Measurements from ENCODE around the gene NHSL2.

NHSL2 gene

DNA sequence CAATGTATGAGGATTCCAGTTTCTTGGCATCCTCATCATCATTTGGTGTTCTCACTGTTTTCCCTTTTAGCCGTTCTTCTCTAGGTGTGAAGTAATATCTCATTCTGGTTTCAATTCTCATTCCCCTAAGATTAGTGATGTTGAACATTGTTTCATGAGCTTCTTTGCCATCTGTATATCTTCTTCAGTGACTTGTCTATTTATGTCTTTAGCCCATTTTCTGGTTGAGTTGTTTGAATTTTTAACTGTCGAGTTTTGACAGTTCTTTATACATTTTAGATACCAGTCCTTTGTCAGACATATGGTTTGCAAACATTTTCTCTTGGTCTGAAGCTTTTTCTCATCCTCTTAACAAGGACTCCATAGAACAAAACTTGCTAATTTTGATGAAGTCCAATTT lies 101.1 kb downstream of the NHSL2 start:
- DNase-seq, result no peak
- intact Hi-C loops (cut with DNase I), result loop anchor here (10.0 kb wide), 1 partner anchor 53 kb away; no protein-coding TSS in a partner anchor

DNA sequence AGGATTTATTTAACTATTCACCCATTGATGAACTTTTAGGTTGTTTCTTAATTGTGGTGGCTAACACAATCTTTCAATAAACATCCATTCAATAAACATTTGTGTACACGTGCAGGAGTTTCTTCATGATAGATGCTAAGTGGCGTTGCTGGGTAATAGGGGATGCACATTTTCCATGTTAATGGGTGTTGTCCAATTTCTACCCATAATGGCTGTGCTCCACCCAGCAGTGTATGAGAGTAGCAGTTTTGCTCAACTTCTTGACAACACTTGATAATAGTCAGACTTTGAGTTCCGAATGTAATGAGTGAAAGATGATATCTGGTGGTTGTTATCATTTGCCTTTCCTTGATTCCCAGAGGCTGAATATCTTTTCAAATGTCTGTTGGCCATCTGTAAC lies 104.7 kb downstream of the NHSL2 start:
- no peak for DNase-seq
- intact Hi-C loops (cut with DNase I), result loop anchor here (10.0 kb wide), 1 partner anchor 49 kb away; no protein-coding TSS in a partner anchor

DNA sequence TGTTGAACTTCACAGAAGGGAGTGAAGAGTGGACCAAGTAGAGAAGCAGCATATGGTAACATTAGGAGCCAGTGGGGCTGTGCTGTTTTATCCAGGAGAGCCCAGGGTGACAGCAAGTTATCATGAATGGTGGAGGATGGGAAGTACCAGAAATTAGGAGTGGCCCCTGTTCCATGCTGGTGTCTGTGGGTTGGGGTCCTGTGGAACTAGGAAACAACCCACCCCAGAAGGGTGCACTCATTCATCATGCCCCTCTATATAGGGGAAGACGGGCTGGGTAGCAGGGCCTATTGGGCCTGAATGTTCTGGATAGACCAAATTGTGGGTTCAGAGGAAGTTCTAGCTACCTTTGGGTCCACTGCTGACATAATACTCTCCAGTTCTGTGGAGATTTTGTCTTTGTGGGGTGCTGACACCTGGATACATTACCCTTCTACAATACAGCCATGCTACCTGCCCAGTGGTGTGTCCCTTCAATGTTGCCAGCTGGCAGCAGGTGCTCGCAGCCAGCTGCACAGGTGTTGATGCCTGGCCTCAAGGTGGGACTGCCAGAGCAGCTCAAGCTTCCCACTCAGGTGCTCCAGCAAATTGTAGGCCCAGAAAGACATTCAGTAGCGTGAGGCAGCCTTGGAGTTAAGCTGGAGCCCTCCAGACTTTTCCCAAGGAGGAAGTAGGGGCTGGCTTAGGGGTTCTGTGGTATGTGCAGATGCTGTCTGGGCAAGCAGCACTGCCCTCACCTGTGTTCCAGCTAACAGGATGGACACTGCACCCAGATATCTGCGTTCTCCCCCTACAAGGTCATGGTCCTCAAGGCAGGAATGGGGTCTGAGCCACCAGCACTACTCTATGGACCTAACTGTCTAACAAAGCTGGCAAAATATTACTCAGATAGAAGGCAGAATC lies 106.5 kb downstream of the NHSL2 start:
- intact Hi-C loops (cut with DNase I), result loop anchor here (10.0 kb wide), 1 partner anchor 48 kb away; no protein-coding TSS in a partner anchor
- no peak for DNase-seq

DNA sequence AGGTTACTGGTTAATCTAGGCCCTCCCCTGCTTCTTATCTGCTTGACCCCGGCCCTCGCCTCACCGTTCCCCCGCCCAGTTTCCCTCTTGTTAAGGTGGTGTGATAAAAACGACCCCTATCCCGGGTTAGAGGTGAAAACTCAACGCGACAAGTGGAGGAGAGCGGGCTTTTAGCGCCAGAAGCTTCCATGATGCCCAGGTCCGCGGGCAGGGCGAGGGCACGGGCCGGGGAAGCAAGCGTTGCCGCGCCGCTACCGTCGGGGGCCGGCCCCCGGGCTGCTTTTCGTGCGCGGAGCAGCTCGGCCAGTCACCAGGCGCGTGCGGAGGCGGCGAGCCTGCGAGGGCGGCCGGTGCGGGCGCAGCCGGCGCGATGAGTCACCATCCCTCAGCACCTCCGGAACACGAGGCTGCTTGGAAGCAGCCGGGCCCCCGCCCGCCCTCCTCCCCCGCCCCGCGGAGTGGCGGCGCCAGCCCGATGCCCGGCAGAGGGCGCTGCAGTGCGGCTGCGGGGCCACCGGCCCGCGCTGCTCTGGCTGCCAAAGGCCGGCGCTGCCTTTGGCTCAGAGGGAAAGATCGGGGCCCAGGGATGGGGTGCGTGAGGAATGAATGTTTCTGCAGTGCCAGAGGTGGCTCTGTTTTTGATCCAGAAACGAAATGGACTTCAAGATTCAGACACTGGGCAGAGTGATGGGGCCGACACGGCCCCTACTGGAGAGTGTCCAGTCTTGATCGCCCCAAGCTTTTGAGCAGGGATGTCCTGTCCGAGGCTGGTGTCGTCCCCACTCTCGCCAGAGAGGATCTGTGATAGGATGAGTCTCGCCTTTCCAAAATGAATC lies 107.8 kb downstream of the NHSL2 start:
- intact Hi-C loops (cut with DNase I), result loop anchor here (1.0 to 10.0 kb wide), 2 partner anchors 46 to 113 kb away; partner anchors contain the start of gene RTL5
- DNase-seq, result peak; percentile 58 to 97 (median 72)

DNA sequence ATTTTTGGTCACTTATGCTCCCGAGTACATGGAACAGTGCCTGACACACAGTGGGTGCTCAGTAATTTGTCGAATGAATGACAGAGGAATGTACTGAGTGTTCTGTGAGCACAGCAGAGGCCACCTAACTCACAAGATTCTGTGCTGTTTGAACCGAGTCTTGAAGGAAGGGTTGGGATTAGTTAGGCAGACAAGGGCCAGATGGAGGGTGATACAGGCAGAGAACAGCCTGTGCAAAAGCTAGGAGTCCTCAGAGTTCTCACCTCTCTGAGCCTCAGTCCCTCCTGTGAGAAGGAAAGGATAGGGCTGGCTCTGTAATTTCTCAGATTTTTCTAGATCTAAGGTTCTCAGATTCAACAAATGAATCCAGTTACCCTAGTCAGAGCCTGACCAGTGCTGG lies 108.8 kb downstream of the NHSL2 start:
- intact Hi-C loops (cut with DNase I), result loop anchor here (10.0 kb wide), 1 partner anchor 45 kb away; no protein-coding TSS in a partner anchor
- DNase-seq, result no peak

DNA sequence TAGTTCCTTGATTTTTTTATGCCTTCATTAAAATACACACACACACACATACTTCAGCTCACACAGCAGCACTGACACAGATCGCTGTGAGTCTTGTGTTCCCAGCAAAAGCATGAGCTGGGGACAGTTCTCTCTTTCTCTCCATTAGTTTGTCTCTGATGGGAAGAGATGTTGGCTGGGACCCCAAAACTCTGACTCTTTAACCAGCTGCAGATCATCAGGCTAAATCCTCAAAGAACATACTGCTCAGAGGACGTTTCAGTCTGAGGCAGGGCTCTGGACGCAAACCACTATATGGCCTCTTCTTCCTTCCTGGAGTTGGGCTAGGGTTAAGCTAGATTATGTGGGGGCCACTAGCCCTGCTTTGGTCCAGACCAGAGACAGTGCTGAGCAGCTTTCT lies 109.6 kb downstream of the NHSL2 start:
- no peak for DNase-seq
- intact Hi-C loops (cut with DNase I), result no loop called here

DNA sequence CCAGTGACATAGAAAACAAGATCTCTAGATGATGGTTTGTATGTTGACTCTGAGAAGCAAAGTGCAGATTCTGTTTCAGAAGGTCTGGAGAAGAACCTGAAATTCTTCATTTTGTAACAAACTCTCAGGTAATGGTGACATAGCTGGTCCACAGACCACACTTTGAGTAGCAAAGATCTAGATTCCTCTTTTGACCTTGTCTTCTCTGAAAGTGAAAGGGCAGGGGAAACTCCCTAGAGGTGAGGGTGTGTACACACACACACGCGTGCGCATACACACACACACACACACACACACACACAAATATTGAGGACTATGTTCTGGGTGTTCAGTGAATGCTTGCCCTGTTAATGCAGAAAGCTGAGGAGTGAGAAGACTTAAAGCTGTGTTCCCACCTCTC lies 110.1 kb downstream of the NHSL2 start:
- intact Hi-C loops (cut with DNase I), result no loop called here

DNA sequence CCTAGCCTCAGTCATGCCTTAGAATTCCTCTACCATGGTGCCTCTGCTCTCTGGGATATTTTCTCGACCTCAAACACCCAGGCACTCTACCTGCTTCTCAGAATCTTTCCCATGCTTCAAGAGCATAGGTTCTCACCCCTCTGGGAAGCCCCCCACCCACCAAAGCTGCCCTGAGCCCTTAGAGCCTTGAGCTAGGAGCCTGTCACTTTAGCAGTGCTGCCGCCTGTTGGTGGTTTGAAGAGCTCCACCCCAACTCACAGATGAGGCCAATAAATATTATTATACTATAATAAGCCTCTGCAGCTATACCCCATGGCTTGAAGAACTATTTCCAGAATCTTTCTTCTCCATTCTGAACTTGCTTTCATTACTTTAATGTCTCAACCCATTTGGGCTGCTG lies 111.3 kb downstream of the NHSL2 start:
- intact Hi-C loops (cut with DNase I), result no loop called here
- no peak for DNase-seq

More for the DNA sequence above, 110.1 kb downstream of the NHSL2 start:
- no peak for DNase-seq

DNA sequence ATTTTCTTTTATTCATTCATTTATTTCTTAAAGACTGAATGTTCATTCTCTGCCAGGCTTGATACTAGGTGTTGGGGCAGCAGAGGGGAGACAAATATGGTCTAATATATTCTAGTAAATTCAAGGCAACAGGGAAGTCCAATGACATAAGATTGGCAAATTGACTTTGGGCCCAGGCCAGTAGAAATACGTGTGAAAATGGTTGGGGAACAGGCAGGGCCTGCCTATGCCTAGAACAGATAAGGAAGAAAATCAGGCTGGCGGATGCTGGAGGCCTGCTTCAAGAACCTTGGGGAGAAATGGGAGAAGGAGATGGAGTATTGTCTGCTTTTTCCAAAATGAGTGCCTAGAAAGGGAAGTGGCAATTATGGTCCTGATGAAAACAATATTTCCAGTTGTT lies 112.4 kb downstream of the NHSL2 start:
- intact Hi-C loops (cut with DNase I), result no loop called here
- DNase-seq, result no peak

DNA sequence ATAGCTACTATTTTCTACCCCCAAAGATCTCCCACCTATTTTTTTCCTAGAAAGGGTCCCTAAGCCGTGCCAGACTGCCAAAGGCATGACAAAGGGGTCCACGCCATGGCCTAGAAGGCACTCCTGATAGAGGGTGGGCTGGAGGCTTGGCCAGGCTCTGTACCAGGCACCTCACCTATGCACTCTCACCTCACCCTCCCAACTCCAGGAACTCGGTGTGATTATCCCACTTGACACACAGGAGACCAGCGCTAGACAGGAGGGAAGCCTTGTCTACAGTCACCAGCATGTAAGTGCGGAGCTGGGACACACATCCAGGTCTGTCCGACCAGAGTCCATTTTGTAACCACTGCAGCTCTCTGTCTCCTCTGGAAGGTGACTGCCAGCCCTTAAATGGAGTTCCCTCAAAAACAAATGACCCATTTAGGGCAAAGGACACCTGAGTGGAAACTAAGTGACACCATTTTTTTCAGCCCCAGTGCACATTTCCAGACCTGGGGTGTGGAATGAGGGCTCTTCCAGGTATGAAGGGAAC lies 114.7 kb downstream of the NHSL2 start:
- intact Hi-C loops (cut with DNase I), result no loop called here
- no peak for DNase-seq

DNA sequence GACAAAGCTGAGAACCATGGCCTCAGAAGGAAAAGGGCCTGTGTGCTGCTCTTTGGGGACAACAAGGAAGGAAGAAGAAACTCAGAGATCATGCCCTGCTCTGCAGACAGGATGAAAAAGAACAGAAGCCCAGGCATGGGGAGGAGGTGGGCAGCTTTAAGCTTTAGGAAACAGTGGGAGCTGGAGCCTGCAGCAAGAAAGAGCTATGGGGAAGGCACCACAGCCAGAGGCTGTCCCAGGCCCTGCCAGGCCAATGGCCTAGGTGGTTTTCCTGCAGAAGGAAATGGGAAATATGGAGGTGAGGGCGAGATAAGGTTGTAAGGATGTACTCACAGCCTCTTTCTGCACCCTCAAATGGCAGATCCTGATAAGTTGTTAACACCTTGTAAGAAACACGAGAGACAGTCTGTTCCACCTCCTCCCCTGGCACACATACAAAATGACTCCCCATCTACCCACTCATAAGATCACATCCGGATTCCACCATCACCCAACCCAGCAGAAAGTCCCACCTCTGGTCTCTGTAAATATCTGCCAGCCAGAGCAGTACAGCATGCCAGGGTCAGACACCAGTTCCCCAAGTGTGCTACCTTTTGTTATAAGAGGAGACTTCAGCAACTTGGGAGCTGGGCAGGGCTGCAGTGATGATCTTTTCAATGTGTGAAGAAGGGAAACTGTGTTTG lies 115.8 kb downstream of the NHSL2 start:
- no peak for DNase-seq
- intact Hi-C loops (cut with DNase I), result no loop called here

DNA sequence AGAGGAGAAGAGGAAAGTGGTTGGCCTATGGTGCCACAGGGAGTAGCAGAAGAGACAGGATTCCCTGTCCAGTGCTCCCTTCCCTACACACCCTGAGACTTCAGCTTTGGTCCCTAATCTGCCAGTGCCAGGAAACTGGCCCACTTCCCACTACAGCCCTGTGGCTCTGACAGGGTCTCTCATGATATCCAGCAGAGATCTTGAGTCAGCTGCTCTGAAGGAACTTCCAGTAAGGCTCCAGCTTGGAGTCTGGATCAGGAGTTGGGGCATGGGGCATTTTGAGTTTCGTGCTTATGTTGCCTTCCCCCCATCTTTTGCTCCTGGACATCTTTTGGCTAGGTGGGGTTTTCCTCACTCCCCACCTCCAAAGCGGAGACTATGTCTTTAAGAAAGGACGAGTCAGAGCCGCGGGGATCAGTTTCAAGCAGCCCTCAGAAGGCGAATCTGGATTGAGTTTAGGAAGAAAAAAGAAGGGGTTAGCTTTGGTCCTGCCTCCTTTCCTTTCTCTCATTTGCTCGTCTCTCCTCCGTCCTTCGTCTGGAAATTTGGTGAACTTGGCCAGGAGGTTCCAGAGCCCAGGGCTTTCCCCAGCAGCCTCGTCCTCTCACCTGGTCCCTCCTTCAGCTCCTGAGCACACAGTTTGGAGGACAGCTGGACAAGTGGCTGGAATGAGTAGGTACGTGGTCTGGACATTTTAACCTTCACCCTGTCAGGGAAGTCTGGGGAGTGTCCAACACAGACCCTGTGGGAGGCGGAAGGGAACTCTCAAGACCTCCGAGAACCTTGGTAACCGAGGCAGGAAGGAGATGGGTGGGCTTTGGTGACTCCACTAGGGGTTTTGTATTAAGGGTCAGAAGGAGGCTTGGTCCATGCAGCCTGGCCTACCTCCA lies 116.6 kb downstream of the NHSL2 start:
- intact Hi-C loops (cut with DNase I), result no loop called here
- DNase-seq, result no peak

DNA sequence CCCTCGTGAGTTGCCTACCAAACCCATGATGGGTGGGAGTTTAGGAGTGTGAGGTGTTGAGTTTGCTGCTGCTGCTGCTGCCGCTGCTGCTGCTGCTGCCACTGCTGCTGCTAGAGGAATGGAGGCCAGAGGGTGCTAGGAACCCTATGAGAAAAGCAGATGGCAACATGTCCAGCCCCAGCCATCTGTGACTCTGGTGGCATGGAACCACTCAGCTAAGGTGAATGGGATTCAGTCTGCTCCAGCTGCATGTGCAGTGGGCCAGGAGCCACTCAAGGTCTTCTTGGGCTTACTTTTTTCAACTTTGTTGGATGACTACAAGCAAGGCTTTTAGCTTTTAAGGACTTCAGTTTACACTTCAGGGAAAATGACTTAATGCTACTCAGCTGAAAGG lies 117.3 kb downstream of the NHSL2 start:
- DNase-seq, result no peak
- intact Hi-C loops (cut with DNase I), result no loop called here

DNA sequence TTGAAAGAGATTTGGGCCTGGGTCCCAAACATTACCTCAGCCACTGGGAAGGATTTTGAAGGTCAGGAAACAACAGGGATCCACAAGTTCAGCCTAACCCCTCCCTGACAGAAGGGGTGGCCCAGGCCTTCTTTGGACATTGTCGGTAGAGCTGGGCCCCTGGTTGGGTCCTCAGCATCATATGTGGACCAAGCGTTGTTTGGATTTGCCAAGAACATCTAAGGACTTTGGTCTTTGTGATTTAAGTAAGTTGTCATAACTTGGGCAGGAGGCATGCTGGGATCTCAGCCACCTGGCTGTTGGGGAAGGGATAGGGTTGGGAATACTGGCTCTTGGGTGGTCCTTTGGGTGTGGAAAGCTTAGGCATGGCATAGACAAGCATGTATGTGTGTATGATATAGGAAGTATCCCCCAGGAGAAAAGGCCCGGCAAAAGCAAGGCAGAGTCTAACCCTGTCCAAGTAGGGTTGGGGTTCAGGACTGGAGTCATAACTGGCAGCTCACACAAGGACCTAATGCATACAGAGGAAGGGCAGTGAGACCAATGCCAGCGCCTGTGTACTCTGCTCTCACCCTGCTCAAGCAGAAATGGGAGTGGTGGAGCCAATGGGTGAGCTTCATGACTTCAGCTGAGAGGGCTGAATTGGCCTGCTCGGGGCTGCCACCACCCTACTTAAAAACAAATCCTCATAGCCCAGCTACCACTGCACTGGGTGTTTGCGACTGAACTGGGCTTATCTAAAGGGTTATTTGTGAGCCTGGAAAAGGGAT lies 118.2 kb downstream of the NHSL2 start:
- intact Hi-C loops (cut with DNase I), result no loop called here
- no peak for DNase-seq

DNA sequence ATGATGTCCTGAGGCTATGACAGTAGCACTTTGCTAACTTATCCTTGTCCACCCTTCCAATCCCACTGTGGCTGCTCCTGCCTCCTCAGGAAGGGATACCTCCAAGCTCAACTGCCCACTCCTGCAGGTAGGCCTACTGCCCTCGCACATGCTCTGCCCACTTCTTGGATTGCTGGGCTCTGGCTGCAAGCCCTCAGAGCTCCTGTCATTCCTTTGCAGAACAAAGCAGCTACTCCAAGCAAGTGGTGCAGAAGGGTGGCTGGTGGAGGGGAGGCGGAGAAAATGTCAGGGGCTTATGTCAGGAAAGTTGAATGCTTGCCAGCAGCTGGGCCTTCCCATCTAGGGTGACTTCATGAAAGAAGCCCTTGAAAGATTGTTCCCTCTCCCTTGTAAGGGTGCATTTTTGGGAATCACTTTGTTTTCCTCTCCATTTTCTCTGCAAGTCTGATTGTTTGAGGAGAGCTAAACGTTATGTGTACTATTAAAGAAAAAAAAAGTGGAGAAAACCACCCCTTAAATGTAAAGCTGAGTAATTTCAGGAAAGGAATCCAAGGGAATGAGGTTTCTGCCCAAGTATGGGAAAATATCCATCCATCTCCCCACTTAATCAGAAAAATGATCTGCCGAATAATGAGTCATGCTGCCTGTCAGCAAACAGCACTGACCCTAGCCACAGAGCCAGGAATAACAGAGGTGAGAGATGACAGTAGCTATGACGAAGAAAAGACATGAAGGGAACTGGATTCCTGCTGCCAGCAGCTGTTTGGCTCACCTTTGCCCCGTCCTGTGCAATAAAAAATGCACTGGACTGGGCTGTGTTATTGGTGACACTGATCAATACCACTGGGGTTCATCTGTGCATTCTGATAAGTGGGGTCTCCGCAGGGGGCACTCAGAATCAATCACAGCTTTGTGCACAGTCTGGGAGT lies 119.1 kb downstream of the NHSL2 start:
- DNase-seq, result no peak
- intact Hi-C loops (cut with DNase I), result no loop called here

DNA sequence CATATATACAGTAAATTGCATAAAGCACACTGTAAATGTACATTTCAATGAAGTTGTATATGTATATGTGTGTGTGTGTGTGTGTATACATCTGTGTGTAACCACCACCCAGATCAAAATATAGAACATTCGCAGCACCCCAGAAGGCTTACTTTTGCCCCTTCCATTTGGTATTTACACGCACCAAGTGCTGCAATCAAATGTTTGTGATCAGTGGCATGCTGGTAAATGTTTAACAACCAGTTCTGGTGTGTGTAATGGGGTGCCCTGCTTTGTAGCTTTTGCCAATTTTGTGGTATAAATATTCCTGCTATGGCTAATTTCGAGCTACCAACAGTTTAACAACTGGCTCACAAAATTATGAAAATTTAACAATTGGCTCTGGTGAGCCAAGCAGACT lies 119.8 kb downstream of the NHSL2 start:
- intact Hi-C loops (cut with DNase I), result no loop called here
- no peak for DNase-seq

DNA sequence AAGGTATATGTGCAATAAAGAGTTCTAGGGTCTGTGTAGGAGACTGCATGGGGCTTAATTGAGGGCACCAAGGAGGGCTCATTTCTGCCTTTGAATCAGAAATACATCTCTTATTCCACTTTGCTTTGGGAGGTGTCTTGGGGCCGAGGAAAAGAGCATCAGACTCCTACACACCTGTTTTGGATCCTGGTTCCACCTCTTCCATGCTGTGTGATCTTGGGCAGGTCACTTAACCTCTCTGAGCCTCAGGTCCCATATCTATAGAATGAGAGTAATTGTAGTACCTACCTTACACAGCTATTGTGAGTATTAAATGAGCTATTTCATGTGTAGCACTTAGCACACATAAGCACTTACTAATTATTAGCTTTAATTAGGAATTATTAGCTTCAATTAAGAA lies 120.5 kb downstream of the NHSL2 start:
- intact Hi-C loops (cut with DNase I), result no loop called here
- no peak for DNase-seq

DNA sequence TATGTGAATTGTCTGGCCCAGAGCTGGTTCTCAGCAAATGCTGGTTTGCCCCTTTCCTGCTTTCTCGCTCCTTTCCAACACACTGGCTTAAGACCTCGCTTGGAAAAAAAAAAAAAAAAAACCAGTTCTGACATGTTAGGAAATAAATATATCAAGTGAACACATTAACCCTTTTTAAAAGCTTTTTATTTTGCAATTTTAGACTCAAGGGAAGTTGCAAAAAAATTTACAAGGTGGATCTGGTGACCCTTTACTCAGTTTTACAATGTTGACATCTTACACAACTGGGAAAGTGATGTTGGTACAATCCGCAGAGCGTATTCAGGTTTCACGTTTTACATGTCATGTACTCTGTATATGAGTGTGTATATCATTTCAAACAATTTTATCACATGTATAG lies 121.0 kb downstream of the NHSL2 start:
- intact Hi-C loops (cut with DNase I), result no loop called here
- DNase-seq, result no peak
